Natural killer cell treated with Interleukin-12 subunit alpha and Interleukin-12 subunit beta and Interleukin-15 and Interleukin-18, amount 100 ng/mL, for 72 hours (primary cell): ENCODE results near the gene MEST. TPM values are rescaled to one million over a fixed set of nuclear protein-coding genes. Genes with fewer than 3 reads are reported as not detected.
"Not testable (repeated sequence)": the region's sequence is repeated elsewhere in the genome, so short reads cannot be mapped to it uniquely, and the experiment has no call there.

Experiments
- ATAC-seq, 2 donors: fragments of 150-1000 bp; cut with Tn5 transposase in 1 of 2; sonication (Bioruptor Pico), chemical (Tn5 transposase) in 1 of 2; 2 replicates each; pipeline ENCODE4 v1.10.0; 2021
- DNase-seq: peaks from one replicate; pipeline ENCODE4 v3.0.0; 2022; ENCODE audit warnings: low spot score
- H3K27ac Mint-ChIP-seq, 2 donors: 1 replicate in 1 of 2; 2 replicates in 1 of 2; pipeline ENCODE4 v1.8.0; 2022; ENCODE audit warnings: mixed read lengths in 2 of 2, mild to moderate bottlenecking in 1 of 2, moderate library complexity in 1 of 2
- H3K27me3 Mint-ChIP-seq, 2 donors: 1 replicate in 1 of 2; 2 replicates in 1 of 2; pipeline ENCODE4 v1.8.0; 2022; ENCODE audit warnings: mixed read lengths in 2 of 2
- H3K36me3 Mint-ChIP-seq: one replicate; pipeline ENCODE4 v1.8.0; 2022; ENCODE audit warnings: mixed read lengths
- H3K4me1 Mint-ChIP-seq, 2 donors: 1 replicate in 1 of 2; 2 replicates in 1 of 2; pipeline ENCODE4 v1.8.0; 2022; ENCODE audit warnings: low read depth in 2 of 2, mixed read lengths in 2 of 2, mild to moderate bottlenecking in 1 of 2
- H3K4me3 Mint-ChIP-seq: one replicate; pipeline ENCODE4 v1.8.0; 2022; ENCODE audit warnings: mixed read lengths
- H3K9me3 Mint-ChIP-seq: 2 replicates; pipeline ENCODE4 v1.8.0; 2022; ENCODE audit warnings: mixed read lengths
- total RNA-seq, 2 donors: library from RNA; stranded (reverse); gene quantifications; one replicate each; pipeline ENCODE4 v1.2.3, GENCODE V29; 2022

The MEST gene
- total RNA-seq, 2 donors from 2014 or later = 0.73 to 1.3 TPM

- Mint-ChIP-seq H3K36me3 (no peaks in the 10 kb centered on the region), H3K4me1 (no peaks in the 10 kb centered on the region), H3K9me3 (no peaks in the 10 kb centered on the region), H3K27me3 (no peaks in the 10 kb centered on the region), H3K4me3 (no peak overlapping the region), H3K27ac (no peak overlapping the region)
- ATAC-seq (no peak), DNase-seq (no peak)
These were observed 23.6 kb downstream of the MEST start for GRCh38 chr7:130515315-130516040.

GRCh38 chr7:130521258-130521951 is 29.5 kb downstream of the MEST start:
- Mint-ChIP-seq H3K9me3 (no peaks in the 10 kb centered on the region), H3K27me3 (no peaks in the 10 kb centered on the region), H3K36me3 (no peaks in the 10 kb centered on the region), H3K4me3 (no peak overlapping the region), H3K27ac (no peak overlapping the region), H3K4me1 (no peaks in the 10 kb centered on the region)
- no peak for ATAC-seq
- DNase-seq = no peak

GRCh38 chr7:130523519-130524125 is 31.7 kb downstream of the MEST start:
- not testable (repeated sequence) for H3K9me3 Mint-ChIP-seq, H3K36me3 Mint-ChIP-seq, H3K27me3 Mint-ChIP-seq, H3K27ac Mint-ChIP-seq, DNase-seq, H3K4me3 Mint-ChIP-seq, H3K4me1 Mint-ChIP-seq
- peak in 1 of 2 donors; percentile 59 for ATAC-seq

GRCh38 chr7:130524628-130525027 is 32.7 kb downstream of the MEST start:
- no peak for ATAC-seq
- Mint-ChIP-seq H3K27me3 (no peaks in the 10 kb centered on the region), H3K4me1 (no peaks in the 10 kb centered on the region), H3K27ac (no peak overlapping the region), H3K9me3 (no peaks in the 10 kb centered on the region), H3K36me3 (peaks cover 5% of the 10 kb centered on the region), H3K4me3 (no peak overlapping the region)
- DNase-seq = no peak

- DNase-seq, H3K4me1 Mint-ChIP-seq, H3K4me3 Mint-ChIP-seq, H3K27ac Mint-ChIP-seq, H3K36me3 Mint-ChIP-seq, H3K9me3 Mint-ChIP-seq, H3K27me3 Mint-ChIP-seq: not testable (repeated sequence)
- peak; percentile 43 to 54 for ATAC-seq
These were observed 36.0 kb downstream of the MEST start for GRCh38 chr7:130527752-130528355.

- Mint-ChIP-seq H3K9me3 (no peaks in the 10 kb centered on the region), H3K36me3 (peaks cover 5% of the 10 kb centered on the region), H3K27me3 (no peaks in the 10 kb centered on the region), H3K4me3 (no peak overlapping the region), H3K4me1 (no peaks in the 10 kb centered on the region), H3K27ac (no peak overlapping the region)
- DNase-seq = no peak
- ATAC-seq = no peak
These were observed 37.5 kb downstream of the MEST start for GRCh38 chr7:130529417-130529816.

GRCh38 chr7:130537894-130538293 is 46.0 kb downstream of the MEST start:
- not testable (repeated sequence) for H3K27me3 Mint-ChIP-seq, H3K9me3 Mint-ChIP-seq, H3K27ac Mint-ChIP-seq, H3K4me1 Mint-ChIP-seq, H3K36me3 Mint-ChIP-seq, H3K4me3 Mint-ChIP-seq, ATAC-seq, DNase-seq

GRCh38 chr7:130541287-130541686 is 49.4 kb downstream of the MEST start:
- peak; percentile 29 to 33 for ATAC-seq
- H3K4me1 Mint-ChIP-seq, H3K27ac Mint-ChIP-seq, DNase-seq, H3K4me3 Mint-ChIP-seq, H3K27me3 Mint-ChIP-seq, H3K36me3 Mint-ChIP-seq, H3K9me3 Mint-ChIP-seq: not testable (repeated sequence)

GRCh38 chr7:130542297-130542696 is 50.4 kb downstream of the MEST start:
- H3K36me3 Mint-ChIP-seq, H3K4me1 Mint-ChIP-seq, H3K4me3 Mint-ChIP-seq, H3K27ac Mint-ChIP-seq, DNase-seq, H3K27me3 Mint-ChIP-seq, H3K9me3 Mint-ChIP-seq: not testable (repeated sequence)
- peak in 1 of 2 donors; percentile 16 for ATAC-seq

GRCh38 chr7:130543487-130544010 is 51.7 kb downstream of the MEST start:
- Mint-ChIP-seq H3K36me3 (no peaks in the 10 kb centered on the region), H3K9me3 (no peaks in the 10 kb centered on the region), H3K4me1 (no peaks in the 10 kb centered on the region), H3K27me3 (no peaks in the 10 kb centered on the region), H3K4me3 (no peak overlapping the region), H3K27ac (no peak overlapping the region)
- ATAC-seq (no peak), DNase-seq (no peak)

GRCh38 chr7:130544356-130544755 is 52.5 kb downstream of the MEST start:
- no peaks in the 10 kb centered on the region for H3K9me3 Mint-ChIP-seq
- H3K36me3 Mint-ChIP-seq = no peaks in the 10 kb centered on the region
- DNase-seq (no peak), ATAC-seq (no peak)
- no peak overlapping the region for H3K4me3 Mint-ChIP-seq
- H3K27me3 Mint-ChIP-seq = no peaks in the 10 kb centered on the region
- H3K27ac Mint-ChIP-seq = no peak overlapping the region
- H3K4me1 Mint-ChIP-seq = no peaks in the 10 kb centered on the region

- Mint-ChIP-seq H3K36me3 (no peaks in the 10 kb centered on the region), H3K27ac (no peak overlapping the region), H3K4me3 (no peak overlapping the region), H3K27me3 (no peaks in the 10 kb centered on the region), H3K9me3 (no peaks in the 10 kb centered on the region), H3K4me1 (no peaks in the 10 kb centered on the region)
- no peak for DNase-seq
- no peak for ATAC-seq
These were observed 61.6 kb downstream of the MEST start for GRCh38 chr7:130553398-130554029.

GRCh38 chr7:130554481-130554880 is 62.6 kb downstream of the MEST start:
- H3K9me3 Mint-ChIP-seq = no peaks in the 10 kb centered on the region
- no peak overlapping the region for H3K4me3 Mint-ChIP-seq
- H3K27me3 Mint-ChIP-seq = no peaks in the 10 kb centered on the region
- H3K4me1 Mint-ChIP-seq = no peaks in the 10 kb centered on the region
- H3K27ac Mint-ChIP-seq = no peak overlapping the region
- DNase-seq (no peak), ATAC-seq (no peak)
- H3K36me3 Mint-ChIP-seq = no peaks in the 10 kb centered on the region
